Chondrocyte (in vitro differentiated cells): ENCODE data around the gene BMP7. TPM values are rescaled to one million over a fixed set of nuclear protein-coding genes. Genes with fewer than 3 reads are reported as not detected.

Source experiments
- DNase-seq: peaks from one replicate; pipeline ENCODE4 v3.0.0; 2021; ENCODE audit warnings: mixed read lengths, low spot score
- H3K27ac Mint-ChIP-seq: one replicate; pipeline ENCODE4 v1.8.0; 2021; ENCODE audit warnings: mild to moderate bottlenecking, moderate library complexity, mixed read lengths; ENCODE audit not compliant: unreplicated experiment
- H3K27me3 Mint-ChIP-seq: 2 replicates; pipeline ENCODE4 v1.8.0; 2021; ENCODE audit warnings: low read depth, mixed read lengths
- H3K36me3 Mint-ChIP-seq: 2 replicates; pipeline ENCODE4 v1.8.0; 2021; ENCODE audit warnings: low read depth, mixed read lengths
- H3K4me1 Mint-ChIP-seq: 2 replicates; pipeline ENCODE4 v1.8.0; 2021; ENCODE audit warnings: low read depth, mild to moderate bottlenecking, mixed read lengths
- H3K4me3 Mint-ChIP-seq: one replicate; pipeline ENCODE4 v1.8.0; 2021; ENCODE audit warnings: mild to moderate bottlenecking, moderate library complexity, mixed read lengths; ENCODE audit not compliant: unreplicated experiment
- H3K9me3 Mint-ChIP-seq: 2 replicates; pipeline ENCODE4 v1.8.0; 2021; ENCODE audit warnings: low read depth, mixed read lengths
- CTCF ChIP-seq: fragments of 200-600 bp; sonication (generic); IDR thresholded peaks from 2 replicates; pipeline ENCODE4 v1.5.0; 2021; ENCODE audit warnings: antibody characterized with exemption, mild to moderate bottlenecking, moderate library complexity
- total RNA-seq: library from RNA; stranded (reverse); gene quantifications from 3 replicates; pipeline ENCODE4 v1.2.1, GENCODE V29; 2021

Gene BMP7
- total RNA-seq, 1 donor from 2014 or later: not detected

DNA sequence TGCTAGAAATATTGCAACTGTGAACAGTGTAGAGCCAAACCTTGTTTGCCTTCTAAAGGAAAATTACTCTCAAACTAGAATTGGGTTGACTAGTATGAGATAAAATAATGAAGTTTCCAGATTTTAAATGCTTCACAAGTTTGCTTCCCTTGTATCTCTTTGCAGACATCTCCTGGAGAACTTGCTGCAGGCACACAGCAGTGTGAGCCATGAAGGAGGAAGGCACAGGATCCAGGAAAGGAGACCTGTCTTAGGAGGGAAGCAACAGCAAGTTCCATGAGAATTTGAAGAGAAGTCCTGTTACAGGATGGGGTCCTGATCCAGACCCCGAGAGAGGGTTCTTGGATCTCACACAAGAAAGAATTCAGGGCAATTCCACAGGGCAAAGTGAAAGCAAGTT lies 115.9 kb downstream of the BMP7 start:
- H3K27ac Mint-ChIP-seq: no peak overlapping the region
- no peaks in the 10 kb centered on the region for H3K36me3 Mint-ChIP-seq
- DNase-seq: no peak
- no peaks in the 10 kb centered on the region for H3K4me1 Mint-ChIP-seq
- H3K9me3 Mint-ChIP-seq: peaks cover 4% of the 10 kb centered on the region
- H3K27me3 Mint-ChIP-seq: peaks cover 45% of the 10 kb centered on the region
- no peak for TF ChIP-seq CTCF
- H3K4me3 Mint-ChIP-seq: no peak overlapping the region

DNA sequence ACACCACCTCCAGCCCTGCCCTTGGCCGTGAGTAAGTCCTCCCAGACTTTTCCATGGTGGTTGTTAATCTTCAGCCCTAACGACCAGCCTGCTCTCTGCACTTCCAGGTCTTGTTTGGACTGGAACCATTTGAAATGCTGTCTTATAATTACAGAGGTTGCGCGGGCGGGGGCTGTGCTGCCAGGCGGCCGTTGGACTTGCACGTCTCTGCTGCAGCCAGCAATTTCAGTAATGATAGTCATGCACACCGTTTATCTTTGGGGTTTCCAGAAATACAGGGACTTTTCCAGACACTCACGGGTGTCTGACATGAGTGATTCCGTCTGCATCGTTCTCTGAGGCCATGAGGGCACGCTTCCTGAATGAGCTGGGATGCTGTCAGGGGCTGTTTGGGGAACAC lies 118.2 kb downstream of the BMP7 start:
- H3K4me3 Mint-ChIP-seq: no peak overlapping the region
- H3K4me1 Mint-ChIP-seq: no peaks in the 10 kb centered on the region
- H3K27me3 Mint-ChIP-seq: peaks cover 64% of the 10 kb centered on the region
- H3K27ac Mint-ChIP-seq: no peak overlapping the region
- DNase-seq: no peak
- H3K36me3 Mint-ChIP-seq: no peaks in the 10 kb centered on the region
- no peak for TF ChIP-seq CTCF
- H3K9me3 Mint-ChIP-seq: peaks cover 4% of the 10 kb centered on the region

- Mint-ChIP-seq H3K4me3 (no peak overlapping the region), H3K27ac (no peak overlapping the region), H3K4me1 (no peaks in the 10 kb centered on the region), H3K9me3 (peaks cover 4% of the 10 kb centered on the region), H3K27me3 (peaks cover 68% of the 10 kb centered on the region), H3K36me3 (no peaks in the 10 kb centered on the region)
- no peak for TF ChIP-seq CTCF
- DNase-seq: no peak
These were observed 119.3 kb downstream of the BMP7 start for GRCh38 chr20:57147185-57147584.

- H3K4me1 Mint-ChIP-seq: no peaks in the 10 kb centered on the region
- TF ChIP-seq CTCF: no peak
- peaks cover 65% of the 10 kb centered on the region for H3K27me3 Mint-ChIP-seq
- peaks cover under 1% of the 10 kb centered on the region for H3K9me3 Mint-ChIP-seq
- DNase-seq: no peak
- no peak overlapping the region for H3K4me3 Mint-ChIP-seq
- no peaks in the 10 kb centered on the region for H3K36me3 Mint-ChIP-seq
- H3K27ac Mint-ChIP-seq: no peak overlapping the region
These were observed 120.3 kb downstream of the BMP7 start for GRCh38 chr20:57146155-57146554.

GRCh38 chr20:57145089-57145631 lies 121.3 kb downstream of the BMP7 start:
- TF ChIP-seq CTCF: no peak
- Mint-ChIP-seq H3K9me3 (no peaks in the 10 kb centered on the region), H3K36me3 (no peaks in the 10 kb centered on the region), H3K27me3 (peaks cover 62% of the 10 kb centered on the region), H3K27ac (no peak overlapping the region), H3K4me3 (no peak overlapping the region), H3K4me1 (no peaks in the 10 kb centered on the region)
- no peak for DNase-seq
